HUES64 (cell line): ENCODE measurements around the gene GLYATL3. TPM values are rescaled to one million over a fixed set of nuclear protein-coding genes. Genes with fewer than 3 reads are reported as not detected.
"Not testable (repeated sequence)": the region's sequence is repeated elsewhere in the genome, so short reads cannot be mapped to it uniquely, and the experiment has no call there.

ENCODE experiments used
- H3K27ac ChIP-seq: 2 replicates; pipeline ENCODE4 v1.7.0; 2013; ENCODE audit warnings: low read depth, low read length, inconsistent platforms
- H3K27me3 ChIP-seq: 2 replicates; pipeline ENCODE4 v1.6.1; 2013; ENCODE audit warnings: mild to moderate bottlenecking, low read length; ENCODE audit not compliant: insufficient read depth
- H3K36me3 ChIP-seq: 2 replicates; pipeline ENCODE4 v1.6.1; 2013; ENCODE audit warnings: mild to moderate bottlenecking, low read length; ENCODE audit not compliant: insufficient read depth
- H3K4me1 ChIP-seq: 2 replicates; pipeline ENCODE4 v1.6.1; 2013; ENCODE audit warnings: mild to moderate bottlenecking, low read length, moderate library complexity; ENCODE audit not compliant: insufficient read depth
- H3K4me3 ChIP-seq: 2 replicates; pipeline ENCODE4 v1.5.1; 2013; ENCODE audit warnings: mild to moderate bottlenecking, low read length, moderate library complexity
- H3K9ac ChIP-seq: 2 replicates; pipeline ENCODE4 v1.6.1; 2013; ENCODE audit warnings: mild to moderate bottlenecking, low read depth, low read length
- H3K9me3 ChIP-seq: 2 replicates; pipeline ENCODE4 v1.6.1; 2013; ENCODE audit warnings: low read depth, low read length; ENCODE audit not compliant: insufficient read depth
- WGBS: fragments of 150-250, 120-280 bp; methylation state at CpG from one replicate; pipeline ENCODE4 v1.1.7; 2013; ENCODE audit warnings: missing lambda C conversion rate; 5-methylcytosine and 5-hydroxymethylcytosine counted together
- polyA plus RNA-seq, 2 experiments: library from polyadenylated mRNA; stranded (reverse); fragments of 50-300 nt; gene quantifications; one replicate each; pipeline ENCODE4 v1.2.3, GENCODE V29; 2013

The GLYATL3 gene
- not detected for polyA plus RNA-seq (2013, experiment 1 of 2)
- not detected for polyA plus RNA-seq (2013, experiment 2 of 2)

GRCh38 chr6:49499623-49500022 is at the start of gene GLYATL3:
Gene GLYATL3, plus strand, starts transcription at chr6:49499923. Its CDS starts 12,068 bp downstream, at chr6:49511991.
- Histone ChIP-seq H3K9ac (no peak within 1 kb of the TSS), H3K4me1 (no peaks in the 10 kb centered on the region), H3K27me3 (no peaks in the 10 kb centered on the region), H3K4me3 (no peak within 1 kb of the TSS), H3K27ac (no peak within 1 kb of the TSS), H3K9me3 (no peaks in the 10 kb centered on the region), H3K36me3 (peaks cover 2% of the 10 kb centered on the region; the same call in 1 of the 2 replicates)
- WGBS: no CpG with 5 or more reads among the region's 2 CpGs

- no peak overlapping the region for H3K9ac ChIP-seq
- H3K4me3 ChIP-seq: no peak overlapping the region
- no peaks in the 10 kb centered on the region for H3K27me3 ChIP-seq
- H3K4me1 ChIP-seq: no peaks in the 10 kb centered on the region
- H3K36me3 ChIP-seq: peaks cover 30% of the 10 kb centered on the region
- no peaks in the 10 kb centered on the region for H3K9me3 ChIP-seq
- WGBS: 91% methylated on average over 2 of the region's 2 CpGs
- no peak overlapping the region for H3K27ac ChIP-seq
These were observed 46.5 kb upstream of the GLYATL3 start for GRCh38 chr6:49453221-49453620.

GRCh38 chr6:49454787-49455709 is 44.7 kb upstream of the GLYATL3 start:
- Histone ChIP-seq H3K9ac (no peak overlapping the region), H3K36me3 (peaks cover 25% of the 10 kb centered on the region; the same call in 1 of the 2 replicates), H3K4me1 (no peaks in the 10 kb centered on the region), H3K27ac (no peak overlapping the region), H3K27me3 (no peaks in the 10 kb centered on the region), H3K4me3 (no peak overlapping the region), H3K9me3 (no peaks in the 10 kb centered on the region)
- 91% methylated on average over 3 of the region's 3 CpGs for WGBS

- H3K27me3 ChIP-seq: no peaks in the 10 kb centered on the region
- H3K9me3 ChIP-seq: no peaks in the 10 kb centered on the region
- no peak overlapping the region for H3K9ac ChIP-seq
- no peak overlapping the region for H3K27ac ChIP-seq
- WGBS: 88% methylated on average over 4 of the region's 4 CpGs
- H3K4me3 ChIP-seq: no peak overlapping the region
- H3K36me3 ChIP-seq: peaks cover 16% of the 10 kb centered on the region; the same call in 1 of the 2 replicates
- no peaks in the 10 kb centered on the region for H3K4me1 ChIP-seq
These were observed 42.0 kb upstream of the GLYATL3 start for GRCh38 chr6:49457771-49458170.

GRCh38 chr6:49462071-49462470 is 37.7 kb upstream of the GLYATL3 start:
- no peaks in the 10 kb centered on the region for H3K27me3 ChIP-seq
- WGBS: 92% methylated on average over 3 of the region's 3 CpGs
- 0 out of 2 replicates have a peak, but pooled peaks cover 7% of the 10 kb centered on the region for H3K4me1 ChIP-seq
- H3K27ac ChIP-seq: no peak overlapping the region
- H3K36me3 ChIP-seq: peaks cover 7% of the 10 kb centered on the region; the same call in 1 of the 2 replicates
- no peaks in the 10 kb centered on the region for H3K9me3 ChIP-seq
- peak overlapping the region; percentile 68; the same call in 1 of the 2 replicates for H3K9ac ChIP-seq
- peak overlapping the region; percentile 91 for H3K4me3 ChIP-seq

- no peak overlapping the region for H3K27ac ChIP-seq
These were observed 37.2 kb upstream of the GLYATL3 start for GRCh38 chr6:49462599-49462926.

GRCh38 chr6:49462927-49463611 is 36.7 kb upstream of the GLYATL3 start, which contains the start of the genes CENPQ and MMUT:
Gene CENPQ, plus strand, starts transcription at chr6:49463370. Its CDS starts 6,807 bp downstream, at chr6:49470177.
Gene MMUT, minus strand, starts transcription at chr6:49463253. Its CDS starts 3,787 bp downstream, at chr6:49459466.
- WGBS: under 1% methylated on average over 37 of the region's 37 CpGs
- Histone ChIP-seq H3K9ac (peak within 1 kb of the TSS; percentile 96), H3K9me3 (no peaks in the 10 kb centered on the region), H3K4me1 (0 out of 2 replicates have a peak, but pooled peaks cover 7% of the 10 kb centered on the region), H3K4me3 (peak within 1 kb of the TSS; percentile 91), H3K27me3 (no peaks in the 10 kb centered on the region), H3K36me3 (no peaks in the 10 kb centered on the region), H3K27ac (peak within 1 kb of the TSS; percentile 85)

More at GRCh38 chr6:49462599-49462926, 37.2 kb upstream of the GLYATL3 start:
- Histone ChIP-seq H3K4me3 (peak overlapping the region; percentile 91), H3K9me3 (no peaks in the 10 kb centered on the region), H3K27me3 (no peaks in the 10 kb centered on the region), H3K36me3 (peaks cover 4% of the 10 kb centered on the region; the same call in 1 of the 2 replicates), H3K4me1 (0 out of 2 replicates have a peak, but pooled peaks cover 7% of the 10 kb centered on the region), H3K9ac (peak overlapping the region; percentile 68)
- 4% methylated on average over 7 of the region's 7 CpGs for WGBS

- no peaks in the 10 kb centered on the region for H3K27me3 ChIP-seq
- H3K27ac ChIP-seq: peak overlapping the region; percentile 85
- no peaks in the 10 kb centered on the region for H3K36me3 ChIP-seq
- 0 out of 2 replicates have a peak, but pooled peaks cover 7% of the 10 kb centered on the region for H3K4me1 ChIP-seq
- H3K9ac ChIP-seq: peak overlapping the region; percentile 96
- WGBS: 0% methylated on average over 3 of the region's 4 CpGs
- peak overlapping the region; percentile 91 for H3K4me3 ChIP-seq
- H3K9me3 ChIP-seq: no peaks in the 10 kb centered on the region
These were observed 36.1 kb upstream of the GLYATL3 start for GRCh38 chr6:49463612-49463967.

- Histone ChIP-seq H3K9ac (no peak overlapping the region), H3K4me1 (0 out of 2 replicates have a peak, but pooled peaks cover 7% of the 10 kb centered on the region), H3K36me3 (no peaks in the 10 kb centered on the region; the same call in 1 of the 2 replicates), H3K27me3 (no peaks in the 10 kb centered on the region), H3K9me3 (no peaks in the 10 kb centered on the region), H3K4me3 (peak overlapping the region; percentile 91), H3K27ac (no peak overlapping the region)
- WGBS: 81% methylated on average over 2 of the region's 2 CpGs
These were observed 35.0 kb upstream of the GLYATL3 start for GRCh38 chr6:49464691-49465090.

GRCh38 chr6:49468042-49468441 is 31.7 kb upstream of the GLYATL3 start:
- Histone ChIP-seq H3K9ac (no peak overlapping the region), H3K27me3 (no peaks in the 10 kb centered on the region), H3K27ac (no peak overlapping the region), H3K4me3 (no peak overlapping the region), H3K36me3 (peaks cover 26% of the 10 kb centered on the region), H3K4me1 (0 out of 2 replicates have a peak, but pooled peaks cover 7% of the 10 kb centered on the region), H3K9me3 (no peaks in the 10 kb centered on the region)
- WGBS: 95% methylated on average over 9 of the region's 9 CpGs

GRCh38 chr6:49476564-49476963 is 23.2 kb upstream of the GLYATL3 start:
- H3K27ac ChIP-seq, H3K9ac ChIP-seq: not testable (repeated sequence)
- WGBS: 100% methylated on average over 2 of the region's 2 CpGs

More at GRCh38 chr6:49476564-49476963, 23.2 kb upstream of the GLYATL3 start:
- Histone ChIP-seq H3K9me3 (peaks cover 19% of the 10 kb centered on the region), H3K36me3 (peaks cover 62% of the 10 kb centered on the region)
- not testable (repeated sequence) for H3K27me3 ChIP-seq, H3K4me3 ChIP-seq, H3K4me1 ChIP-seq
